AML-193 (cell line): ENCODE measurements around the gene NOD2.
A peak's percentile ranks its signal among the peaks of the same experiment; 100 is the strongest.

Experiments used
- DNase-seq, 2 experiments: peaks; one replicate each; lab custom pipeline; 2025; lab: John Stamatoyannopoulos, UW

NOD2 gene

GRCh38 chr16:50742576-50743200 lies 49.3 kb downstream of the NOD2 start:
- DNase-seq: peak; percentile 8 to 27

DNA sequence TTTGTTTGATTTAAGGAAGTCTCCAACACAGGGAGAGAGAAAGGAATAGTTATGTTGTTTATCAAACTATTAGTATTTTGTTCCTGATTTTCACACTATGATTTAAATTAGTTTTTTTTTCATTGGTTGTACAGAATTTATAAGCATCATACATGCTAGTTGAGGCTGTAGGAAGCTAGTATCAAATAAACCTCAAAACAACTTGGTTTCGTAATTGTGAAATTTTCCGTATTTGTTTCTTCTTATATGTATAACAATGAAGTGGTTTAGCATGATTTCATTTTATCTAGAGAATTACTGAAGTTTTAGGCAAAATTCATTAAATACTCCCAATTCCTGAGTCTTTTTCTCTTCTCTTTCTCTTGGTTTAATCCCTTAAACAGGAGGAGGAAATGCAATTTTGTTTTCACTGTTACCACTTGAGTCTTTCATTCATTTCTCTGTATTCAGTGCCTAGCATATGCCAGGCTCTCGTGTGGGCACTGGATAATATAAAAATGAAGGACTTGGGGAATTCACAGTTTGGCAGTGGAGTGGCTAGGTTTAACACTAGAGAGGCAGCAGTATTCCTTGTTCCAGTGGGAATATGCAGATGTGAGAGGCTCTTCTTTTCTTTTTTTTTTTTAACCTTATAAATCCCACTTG lies 50.3 kb downstream of the NOD2 start:
- DNase-seq: no peak

GRCh38 chr16:50744881-50745280 lies 51.5 kb downstream of the NOD2 start:
- no peak for DNase-seq

DNA sequence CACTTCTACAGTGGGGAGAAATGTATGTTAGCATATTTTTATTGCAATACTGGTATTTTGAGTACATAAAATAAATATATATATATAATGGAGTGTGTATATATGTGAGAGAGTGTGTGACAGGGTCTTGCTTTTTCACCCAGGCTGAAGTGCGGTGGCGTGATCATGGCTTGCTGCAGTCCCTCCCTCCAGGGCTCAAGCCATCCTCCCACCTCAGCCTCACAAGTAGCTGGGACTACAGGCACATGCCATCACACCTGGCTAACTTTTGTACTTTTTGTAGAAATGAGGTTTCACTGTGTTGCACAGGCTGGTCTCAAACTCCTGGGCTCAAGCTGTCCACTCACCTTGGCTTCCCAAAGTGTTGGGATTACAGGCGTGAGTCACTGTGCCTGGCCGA lies 52.5 kb downstream of the NOD2 start:
- DNase-seq: no peak

DNA sequence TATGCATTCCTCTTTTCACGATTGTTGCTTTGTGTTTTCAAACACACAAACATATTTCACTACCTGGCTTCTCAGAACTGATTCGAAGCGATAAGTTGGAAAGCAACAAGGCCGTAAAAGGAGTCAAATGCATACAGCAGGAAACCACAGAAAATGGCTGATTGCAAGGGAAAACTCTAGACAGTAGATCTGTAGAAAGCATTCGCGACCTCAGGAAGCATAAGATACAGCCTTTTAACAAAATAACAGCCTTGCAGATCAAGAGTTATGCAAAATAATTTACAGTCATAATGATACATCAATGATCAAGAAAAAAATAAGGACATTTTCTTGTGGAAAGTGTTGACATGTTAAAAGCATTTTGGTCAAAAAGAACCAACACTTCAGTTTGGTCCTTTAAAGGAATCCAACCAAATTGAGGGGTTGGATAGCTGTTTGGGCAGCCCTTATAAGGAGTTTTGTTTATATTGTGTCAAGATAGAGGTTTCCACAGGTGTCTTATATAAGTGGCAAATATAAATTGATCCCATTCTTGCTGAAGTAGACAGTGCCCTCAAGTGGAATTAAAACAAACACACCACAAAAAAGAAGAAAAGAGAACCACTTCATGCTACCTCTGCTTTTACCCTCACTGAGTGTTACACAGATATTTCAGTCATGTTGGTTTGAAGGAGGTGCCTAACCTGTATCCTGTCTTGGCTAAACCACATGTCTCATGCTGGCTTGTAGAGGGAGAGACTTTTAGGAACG lies 54.0 kb downstream of the NOD2 start:
- DNase-seq: peak; percentile 83 to 91

DNA sequence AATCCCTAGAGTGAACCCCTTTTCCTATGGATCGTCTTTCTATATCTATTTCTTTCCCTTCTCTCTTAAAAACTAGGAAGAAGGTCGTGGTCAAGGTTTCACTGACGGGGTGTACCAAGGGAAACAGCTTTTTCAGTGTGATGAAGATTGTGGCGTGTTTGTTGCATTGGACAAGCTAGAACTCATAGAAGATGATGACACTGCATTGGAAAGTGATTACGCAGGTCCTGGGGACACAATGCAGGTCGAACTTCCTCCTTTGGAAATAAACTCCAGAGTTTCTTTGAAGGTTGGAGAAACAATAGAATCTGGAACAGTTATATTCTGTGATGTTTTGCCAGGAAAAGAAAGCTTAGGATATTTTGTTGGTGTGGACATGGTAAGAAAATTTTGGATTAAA lies 58.1 kb downstream of the NOD2 start:
- DNase-seq: no peak

DNA sequence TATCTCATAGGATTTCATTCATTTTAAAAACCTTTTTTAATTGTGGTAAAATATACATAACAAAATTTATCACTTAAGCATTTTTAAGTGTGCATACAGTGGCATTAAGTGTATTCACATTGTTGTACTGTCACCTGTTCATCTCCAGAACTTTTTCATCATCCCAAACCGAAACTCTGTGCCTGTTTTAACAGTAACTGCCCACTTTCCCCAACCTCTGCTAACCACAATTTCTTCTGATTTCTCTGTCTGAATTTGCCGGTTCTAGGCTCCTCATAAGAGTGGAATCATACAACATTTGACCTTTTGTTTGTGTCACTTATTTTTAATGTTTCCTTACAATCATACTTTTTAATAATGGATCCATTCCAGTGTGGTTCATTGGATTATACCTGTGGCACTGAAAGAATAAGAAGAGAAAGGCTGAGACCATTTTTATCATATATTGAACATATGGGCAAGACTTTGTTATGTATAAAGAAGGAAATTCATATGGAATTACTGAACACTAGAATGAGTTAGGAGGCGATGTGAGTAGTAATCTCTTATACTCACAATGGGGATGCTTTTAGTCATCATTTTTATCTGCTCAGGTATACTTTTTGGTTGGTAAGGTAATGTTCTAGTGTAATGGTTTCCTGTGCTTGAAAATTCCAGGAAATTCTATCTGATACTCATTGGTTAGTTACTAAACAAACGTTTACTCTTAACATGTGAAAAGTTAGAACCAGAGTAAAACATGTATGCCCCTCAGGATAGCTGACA lies 59.2 kb downstream of the NOD2 start:
- DNase-seq: no peak

DNA sequence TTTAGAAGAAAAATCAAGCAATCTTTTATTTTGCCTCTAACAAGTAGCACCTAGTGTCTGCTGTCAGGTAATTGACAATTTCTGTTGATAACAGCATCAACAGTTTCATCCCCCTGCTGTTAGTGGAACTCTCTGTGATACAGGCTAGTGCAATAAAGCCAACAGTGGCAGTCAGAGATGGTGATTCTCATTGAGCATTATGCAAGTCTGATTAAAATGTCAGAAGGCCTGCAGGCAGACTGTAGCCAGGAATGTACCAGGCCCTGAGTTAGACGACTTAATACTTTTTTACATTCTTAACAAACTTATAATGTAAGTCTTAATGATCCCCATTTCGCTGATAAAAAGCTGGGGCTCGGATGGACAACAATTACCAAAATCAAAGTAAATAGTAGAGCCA lies 63.1 kb downstream of the NOD2 start:
- no peak for DNase-seq

- no peak for DNase-seq
These were observed 67.9 kb downstream of the NOD2 start for GRCh38 chr16:50761267-50761666.

GRCh38 chr16:50762241-50762640 lies 68.8 kb downstream of the NOD2 start:
- DNase-seq: no peak

GRCh38 chr16:50763211-50763610 lies 69.8 kb downstream of the NOD2 start:
- no peak for DNase-seq

DNA sequence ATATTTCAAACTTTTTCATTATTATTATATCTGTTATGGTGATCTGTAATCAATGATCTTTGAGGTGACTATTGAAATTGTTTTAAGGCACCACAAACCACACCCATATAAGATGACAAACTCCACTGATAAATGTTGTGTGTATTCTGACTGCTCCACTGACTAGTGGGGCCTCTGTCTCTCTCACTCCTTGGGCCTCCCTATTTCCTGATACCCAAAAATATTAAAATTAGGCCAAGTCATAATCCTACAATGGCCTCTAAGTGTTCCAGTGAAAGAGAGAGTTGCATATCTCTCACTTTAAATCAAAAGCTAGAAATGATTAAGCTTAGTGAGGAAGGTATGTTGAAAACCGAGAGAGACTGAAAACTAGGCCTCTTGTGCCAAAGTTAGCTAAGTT lies 71.9 kb downstream of the NOD2 start:
- DNase-seq: no peak

DNA sequence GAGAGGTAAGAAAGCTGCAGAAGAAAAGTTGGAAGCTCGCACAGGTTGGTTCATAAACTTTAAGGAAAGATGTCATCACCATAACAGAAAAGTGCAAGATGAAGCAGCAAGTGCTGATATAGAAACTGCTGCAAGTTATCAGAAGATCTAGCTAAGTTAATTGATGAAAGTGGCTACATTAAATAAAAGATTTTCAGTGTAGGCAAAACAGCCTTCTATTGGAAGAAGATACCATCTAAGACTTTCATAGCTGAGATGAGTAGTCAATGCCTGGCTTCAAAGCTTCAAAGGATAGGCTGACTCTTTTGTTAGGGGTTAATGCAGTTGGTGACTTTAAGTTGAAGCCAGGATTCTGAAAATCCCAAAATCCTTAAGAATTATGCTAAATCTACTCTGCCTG lies 72.5 kb downstream of the NOD2 start:
- DNase-seq: no peak

DNA sequence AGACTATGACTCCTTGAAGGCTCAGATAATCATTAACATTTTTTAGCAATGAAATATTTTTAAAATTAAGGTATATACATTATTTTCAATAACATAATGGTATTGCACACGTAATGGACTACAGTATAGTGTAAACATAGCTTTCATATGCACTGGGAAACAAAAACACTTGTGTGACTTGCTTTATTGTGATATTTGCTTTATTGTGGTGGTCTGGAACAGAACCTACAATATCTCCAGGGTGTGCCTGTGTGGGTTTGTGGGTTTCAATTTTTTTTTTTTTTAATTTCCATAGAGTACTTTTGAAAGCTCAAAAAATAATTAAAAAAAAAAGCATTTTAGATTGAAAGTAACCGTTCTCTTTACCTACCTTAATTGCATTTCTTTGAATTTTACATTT lies 73.8 kb downstream of the NOD2 start:
- no peak for DNase-seq

GRCh38 chr16:50771366-50771765 lies 78.0 kb downstream of the NOD2 start:
- DNase-seq: no peak

GRCh38 chr16:50774405-50774804 lies 81.0 kb downstream of the NOD2 start:
- no peak for DNase-seq

DNA sequence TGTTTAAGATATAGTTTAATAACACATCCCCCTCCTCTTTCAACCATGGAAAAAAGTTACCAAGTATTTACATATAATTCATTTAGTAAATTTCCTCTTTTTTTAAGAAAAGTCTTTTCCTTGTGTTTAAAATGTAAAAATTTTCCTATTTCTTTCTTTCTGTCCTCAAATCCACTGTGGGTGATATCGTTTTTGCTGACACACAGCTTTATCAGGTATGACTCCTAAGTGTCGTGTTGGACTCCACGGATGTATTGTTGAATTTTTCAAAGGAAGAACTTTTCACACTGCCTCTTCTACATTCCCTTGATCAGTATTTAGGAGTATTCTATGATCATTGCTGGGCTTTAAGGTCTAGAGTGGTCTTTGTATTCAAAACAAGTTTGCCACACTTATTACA lies 81.6 kb downstream of the NOD2 start:
- DNase-seq: no peak

- DNase-seq: no peak
These were observed 82.6 kb downstream of the NOD2 start for GRCh38 chr16:50776037-50776436.

GRCh38 chr16:50778284-50779163 lies 85.1 kb downstream of the NOD2 start:
- no peak for DNase-seq

GRCh38 chr16:50781043-50781442 lies 87.6 kb downstream of the NOD2 start:
- DNase-seq: no peak

DNA sequence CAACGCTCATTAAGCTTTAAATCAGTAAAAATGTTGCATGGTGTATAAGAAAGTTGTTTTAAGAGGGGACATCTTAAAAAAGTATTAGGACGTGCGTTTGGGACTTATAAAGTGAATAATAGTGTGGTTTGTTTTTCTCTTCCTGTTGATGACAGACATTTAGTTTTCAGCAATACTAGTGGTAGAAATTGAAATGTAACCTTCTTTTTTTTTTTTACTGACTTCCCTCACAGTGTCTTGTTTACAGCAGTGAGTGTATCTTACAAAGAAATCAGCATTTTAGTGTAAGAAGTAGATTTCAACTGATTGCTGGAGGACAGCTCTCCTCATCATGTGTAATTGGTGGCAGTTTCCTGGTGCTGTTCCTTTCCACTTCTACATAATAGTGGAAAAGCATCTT lies 88.1 kb downstream of the NOD2 start:
- DNase-seq: no peak
